ENCODE results near the gene COPS4.

- TF ChIP-seq POLR2A (IDR thresholded peaks at IDR 0.05) = no peak
- TF ChIP-seq, protein P1, sequence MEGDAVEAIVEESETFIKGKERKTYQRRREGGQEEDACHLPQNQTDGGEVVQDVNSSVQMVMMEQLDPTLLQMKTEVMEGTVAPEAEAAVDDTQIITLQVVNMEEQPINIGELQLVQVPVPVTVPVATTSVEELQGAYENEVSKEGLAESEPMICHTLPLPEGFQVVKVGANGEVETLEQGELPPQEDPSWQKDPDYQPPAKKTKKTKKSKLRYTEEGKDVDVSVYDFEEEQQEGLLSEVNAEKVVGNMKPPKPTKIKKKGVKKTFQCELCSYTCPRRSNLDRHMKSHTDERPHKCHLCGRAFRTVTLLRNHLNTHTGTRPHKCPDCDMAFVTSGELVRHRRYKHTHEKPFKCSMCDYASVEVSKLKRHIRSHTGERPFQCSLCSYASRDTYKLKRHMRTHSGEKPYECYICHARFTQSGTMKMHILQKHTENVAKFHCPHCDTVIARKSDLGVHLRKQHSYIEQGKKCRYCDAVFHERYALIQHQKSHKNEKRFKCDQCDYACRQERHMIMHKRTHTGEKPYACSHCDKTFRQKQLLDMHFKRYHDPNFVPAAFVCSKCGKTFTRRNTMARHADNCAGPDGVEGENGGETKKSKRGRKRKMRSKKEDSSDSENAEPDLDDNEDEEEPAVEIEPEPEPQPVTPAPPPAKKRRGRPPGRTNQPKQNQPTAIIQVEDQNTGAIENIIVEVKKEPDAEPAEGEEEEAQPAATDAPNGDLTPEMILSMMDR (IDR thresholded peaks at IDR 0.05) = no peak
Observed at GRCh38 chr4:83046693-83047473, 11.9 kb downstream of the COPS4 start.

All from transverse colon (tissue), 3 donors.